Measurements from ENCODE around the gene SCYGR2. TPM values are rescaled to one million over a fixed set of nuclear protein-coding genes. Genes with fewer than 3 reads are reported as not detected.

Gene SCYGR2
- total RNA-seq, 1 experiment from 2014 or later, result not detected

GRCh38 chr2:227576110-227576509 lies 22.6 kb upstream of the SCYGR2 start:
- H2BK5ac ChIP-seq (ENCODE audit: insufficient read length, low read length), result no peak overlapping the region
- no peak overlapping the region for H2AK5ac ChIP-seq (ENCODE audit: insufficient read length, low read length)
- H3K27me3 ChIP-seq (ENCODE audit: insufficient read depth, low read length), result no peaks in the 10 kb centered on the region
- no peak overlapping the region for H2BK15ac ChIP-seq (ENCODE audit: low read depth, low read length)
- no peak overlapping the region for H3K4me3 Mint-ChIP-seq
- H3T11ph ChIP-seq (ENCODE audit: low read length), result no peak overlapping the region
- H3K23me2 ChIP-seq (ENCODE audit: insufficient read length, low read depth, low read length, poor library complexity, severe bottlenecking), result no peaks in the 10 kb centered on the region
- H3K9ac ChIP-seq (ENCODE audit: extremely low read depth, insufficient read length, low read length), result no peak overlapping the region
- H2BK12ac ChIP-seq (ENCODE audit: insufficient read length, low read depth, low read length), result no peak overlapping the region
- no peak overlapping the region for H3K4me2 ChIP-seq (ENCODE audit: insufficient read depth, insufficient read length, low read length)
- H4K20me1 ChIP-seq (ENCODE audit: control insufficient read depth, insufficient read depth, insufficient read length), result no peaks in the 10 kb centered on the region
- no peak overlapping the region for H3K56ac ChIP-seq (ENCODE audit: insufficient read length, low read depth, low read length)
- no peak for TF ChIP-seq CTCF (conservative IDR thresholded peaks at IDR 0.05)
- no peak overlapping the region for H4K5ac ChIP-seq (ENCODE audit: insufficient read length, low read depth, low read length)
- no peak overlapping the region for H3K18ac ChIP-seq (ENCODE audit: insufficient read length, low read depth, low read length)
- H3K27ac ChIP-seq (ENCODE audit: insufficient read length, low read depth, low read length), result no peak overlapping the region
- H3K23ac ChIP-seq (ENCODE audit: insufficient read length, low read depth, low read length), result no peak overlapping the region
- H3K79me1 ChIP-seq (ENCODE audit: insufficient read depth, low read depth, low read length, poor library complexity, severe bottlenecking), result no peaks in the 10 kb centered on the region
- H4K8ac ChIP-seq (replicated peaks; ENCODE audit: insufficient read length, low read depth, low read length), result no peak overlapping the region
- H3K9me3 Mint-ChIP-seq, result peaks cover 0 to under 1% of the 10 kb centered on the region in 2 experiments; a peak in 2 of 5 replicates
- H3K27me3 Mint-ChIP-seq (ENCODE audit: low read depth), result no peaks in the 10 kb centered on the region
- no peak overlapping the region for H3K14ac ChIP-seq (ENCODE audit: insufficient read depth, low read length)
- H3K79me2 ChIP-seq (ENCODE audit: insufficient read depth, low read length), result no peaks in the 10 kb centered on the region
- no peak for DNase-seq
- no peak overlapping the region for H4K91ac ChIP-seq (ENCODE audit: insufficient read length, low read depth, low read length)
- no peak overlapping the region for H2BK20ac ChIP-seq (ENCODE audit: low read depth, low read length, poor library complexity, severe bottlenecking)
- H2AFZ ChIP-seq (ENCODE audit: low read length), result no peak overlapping the region
- H3K36me3 Mint-ChIP-seq (ENCODE audit: insufficient read depth in 1 of 3, low read depth in 3 of 3), result no peaks in the 10 kb centered on the region
- H3K27ac Mint-ChIP-seq, result no peak overlapping the region
- no peaks in the 10 kb centered on the region for H3K4me1 ChIP-seq (ENCODE audit: insufficient read depth, low read length)
- no peak overlapping the region for H3K4ac ChIP-seq (ENCODE audit: low read depth, low read length)
- peaks cover 6 to 7% of the 10 kb centered on the region in 2 experiments for H3K4me1 Mint-ChIP-seq
- H2BK120ac ChIP-seq (ENCODE audit: low read depth, low read length, poor library complexity, severe bottlenecking), result no peak overlapping the region
- no peaks in the 10 kb centered on the region for H3K9me3 ChIP-seq (ENCODE audit: control insufficient read depth, low read depth, low read length)

Data from H9 (cell line).